Ishikawa (cell line): ENCODE results near the gene GARIN5B.

Experiments
- CEBPB ChIP-seq: IDR thresholded peaks from 2 replicates; pipeline ENCODE4 v1.6.1; 2012
- CREB1 ChIP-seq: IDR thresholded peaks from 2 replicates; pipeline ENCODE4 v1.6.1; 2012; ENCODE audit warnings: low read depth
- EGR1 ChIP-seq: IDR thresholded peaks from 2 replicates; pipeline ENCODE4 v1.6.1; 2012
- EP300 ChIP-seq: IDR thresholded peaks from 2 replicates; pipeline ENCODE4 v1.6.1; 2012; ENCODE audit warnings: borderline replicate concordance
- FOXM1 ChIP-seq: IDR thresholded peaks from 2 replicates; pipeline ENCODE4 v1.6.1; 2012; ENCODE audit warnings: low read depth, borderline replicate concordance
- NFIC ChIP-seq: IDR thresholded peaks from 2 replicates; pipeline ENCODE4 v1.6.1; 2012
- RAD21 ChIP-seq: IDR thresholded peaks from 2 replicates; pipeline ENCODE4 v1.6.1; 2012; ENCODE audit warnings: low read depth
- TAF1 ChIP-seq: IDR thresholded peaks from 2 replicates; pipeline ENCODE4 v1.6.1; 2012; ENCODE audit warnings: low read depth, mild to moderate bottlenecking
- TCF12 ChIP-seq: IDR thresholded peaks from 2 replicates; pipeline ENCODE4 v1.6.1; 2012; ENCODE audit warnings: low read depth
- TEAD4 ChIP-seq: IDR thresholded peaks from 2 replicates; pipeline ENCODE4 v1.6.1; 2012
- YY1 ChIP-seq: IDR thresholded peaks from 2 replicates; pipeline ENCODE4 v1.6.1; 2012; ENCODE audit warnings: low read depth
- ZBTB7A ChIP-seq: IDR thresholded peaks from 2 replicates; pipeline ENCODE4 v1.6.1; 2012; ENCODE audit warnings: low read depth
- TF ChIP-seq, protein P1 (sequence below): IDR thresholded peaks from 2 replicates; pipeline ENCODE4 v1.6.1; 2012
- TF ChIP-seq, protein P2 (sequence below): IDR thresholded peaks from 2 replicates; pipeline ENCODE4 v1.6.1; 2012; ENCODE audit warnings: low read depth, mild to moderate bottlenecking
- TF ChIP-seq, protein P3 (sequence below): IDR thresholded peaks from 2 replicates; pipeline ENCODE4 v1.6.1; 2012

GARIN5B gene

DNA sequence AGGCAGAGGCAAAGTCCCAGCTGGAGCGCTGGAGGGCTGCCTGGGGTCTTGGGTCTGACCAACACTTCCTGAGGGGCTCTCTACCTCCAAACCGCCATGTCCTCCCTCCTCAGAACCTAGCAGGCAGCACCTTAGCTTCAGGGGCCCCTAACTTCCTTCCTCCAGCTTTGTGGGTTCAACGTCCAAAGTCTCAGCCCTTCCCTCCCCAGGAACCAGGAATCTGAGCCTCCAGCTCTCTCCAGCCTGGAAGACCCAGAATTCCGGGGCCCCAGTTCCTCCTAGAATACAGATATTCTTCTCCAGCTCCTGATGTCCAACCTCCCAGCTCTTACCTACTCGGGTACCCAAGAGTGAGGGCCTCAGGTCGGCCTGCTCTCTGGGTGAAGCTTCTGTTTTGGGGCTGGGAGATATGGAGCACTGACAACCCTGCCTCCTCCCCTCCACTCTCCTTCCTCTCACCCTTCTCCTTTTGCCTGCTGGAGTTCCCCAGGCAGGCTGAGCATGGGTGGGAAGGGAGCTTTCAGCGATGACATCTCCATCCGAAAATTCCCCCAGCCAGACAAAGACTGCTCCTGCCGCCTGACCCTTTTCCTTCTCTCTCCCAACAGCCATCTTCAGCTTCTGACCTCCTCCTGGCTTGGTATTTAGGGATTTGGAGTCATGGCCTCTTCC is 41.5 kb downstream of the GARIN5B start:
- no peak for TF ChIP-seq CREB1
- 0 out of 2 replicates have a peak, but pooled peaks have one; percentile 3 for TF ChIP-seq ZBTB7A

DNA sequence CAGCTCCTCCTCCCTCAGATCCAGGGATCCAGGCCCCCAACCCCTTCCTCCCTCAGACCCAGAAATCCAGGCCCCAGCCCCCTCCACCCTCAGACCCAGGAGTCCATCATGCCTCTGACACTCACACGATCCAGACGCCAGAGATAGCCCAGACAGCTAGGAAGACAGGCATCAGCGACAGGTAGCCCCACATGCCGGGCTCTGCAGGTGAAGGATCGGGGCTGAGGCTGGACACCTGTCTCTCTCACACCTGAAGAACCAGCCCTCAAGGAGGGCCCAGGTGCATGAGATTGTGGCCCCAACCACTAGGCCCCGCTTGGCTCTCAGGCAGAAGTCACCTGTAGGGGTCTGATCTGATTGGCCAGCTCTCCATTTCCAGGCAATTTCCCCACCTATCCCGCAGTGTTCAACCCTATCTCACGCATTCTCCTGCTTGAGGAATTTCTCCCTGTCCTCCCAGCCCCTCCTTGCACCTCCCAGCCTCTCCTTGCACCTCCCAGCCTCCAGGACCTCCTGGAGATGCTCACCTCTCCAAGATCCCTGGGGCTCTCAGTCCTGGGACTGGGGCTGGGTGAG is 42.1 kb downstream of the GARIN5B start:
- TF ChIP-seq TAF1, result no peak
- no peak for TF ChIP-seq ZBTB7A
- no peak for TF ChIP-seq NFIC
- TF ChIP-seq CREB1, result no peak
- TF ChIP-seq TCF12, result no peak
- TF ChIP-seq EGR1, result no peak
- TF ChIP-seq EP300, result no peak
- no peak for TF ChIP-seq FOXM1
- TF ChIP-seq, protein P1, sequence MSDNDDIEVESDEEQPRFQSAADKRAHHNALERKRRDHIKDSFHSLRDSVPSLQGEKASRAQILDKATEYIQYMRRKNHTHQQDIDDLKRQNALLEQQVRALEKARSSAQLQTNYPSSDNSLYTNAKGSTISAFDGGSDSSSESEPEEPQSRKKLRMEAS, result no peak
- TF ChIP-seq, protein P2, sequence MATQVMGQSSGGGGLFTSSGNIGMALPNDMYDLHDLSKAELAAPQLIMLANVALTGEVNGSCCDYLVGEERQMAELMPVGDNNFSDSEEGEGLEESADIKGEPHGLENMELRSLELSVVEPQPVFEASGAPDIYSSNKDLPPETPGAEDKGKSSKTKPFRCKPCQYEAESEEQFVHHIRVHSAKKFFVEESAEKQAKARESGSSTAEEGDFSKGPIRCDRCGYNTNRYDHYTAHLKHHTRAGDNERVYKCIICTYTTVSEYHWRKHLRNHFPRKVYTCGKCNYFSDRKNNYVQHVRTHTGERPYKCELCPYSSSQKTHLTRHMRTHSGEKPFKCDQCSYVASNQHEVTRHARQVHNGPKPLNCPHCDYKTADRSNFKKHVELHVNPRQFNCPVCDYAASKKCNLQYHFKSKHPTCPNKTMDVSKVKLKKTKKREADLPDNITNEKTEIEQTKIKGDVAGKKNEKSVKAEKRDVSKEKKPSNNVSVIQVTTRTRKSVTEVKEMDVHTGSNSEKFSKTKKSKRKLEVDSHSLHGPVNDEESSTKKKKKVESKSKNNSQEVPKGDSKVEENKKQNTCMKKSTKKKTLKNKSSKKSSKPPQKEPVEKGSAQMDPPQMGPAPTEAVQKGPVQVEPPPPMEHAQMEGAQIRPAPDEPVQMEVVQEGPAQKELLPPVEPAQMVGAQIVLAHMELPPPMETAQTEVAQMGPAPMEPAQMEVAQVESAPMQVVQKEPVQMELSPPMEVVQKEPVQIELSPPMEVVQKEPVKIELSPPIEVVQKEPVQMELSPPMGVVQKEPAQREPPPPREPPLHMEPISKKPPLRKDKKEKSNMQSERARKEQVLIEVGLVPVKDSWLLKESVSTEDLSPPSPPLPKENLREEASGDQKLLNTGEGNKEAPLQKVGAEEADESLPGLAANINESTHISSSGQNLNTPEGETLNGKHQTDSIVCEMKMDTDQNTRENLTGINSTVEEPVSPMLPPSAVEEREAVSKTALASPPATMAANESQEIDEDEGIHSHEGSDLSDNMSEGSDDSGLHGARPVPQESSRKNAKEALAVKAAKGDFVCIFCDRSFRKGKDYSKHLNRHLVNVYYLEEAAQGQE, result no peak
- TF ChIP-seq YY1, result no peak
- TF ChIP-seq, protein P3, sequence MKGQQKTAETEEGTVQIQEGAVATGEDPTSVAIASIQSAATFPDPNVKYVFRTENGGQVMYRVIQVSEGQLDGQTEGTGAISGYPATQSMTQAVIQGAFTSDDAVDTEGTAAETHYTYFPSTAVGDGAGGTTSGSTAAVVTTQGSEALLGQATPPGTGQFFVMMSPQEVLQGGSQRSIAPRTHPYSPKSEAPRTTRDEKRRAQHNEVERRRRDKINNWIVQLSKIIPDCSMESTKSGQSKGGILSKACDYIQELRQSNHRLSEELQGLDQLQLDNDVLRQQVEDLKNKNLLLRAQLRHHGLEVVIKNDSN, result no peak
- TF ChIP-seq TEAD4, result no peak

DNA sequence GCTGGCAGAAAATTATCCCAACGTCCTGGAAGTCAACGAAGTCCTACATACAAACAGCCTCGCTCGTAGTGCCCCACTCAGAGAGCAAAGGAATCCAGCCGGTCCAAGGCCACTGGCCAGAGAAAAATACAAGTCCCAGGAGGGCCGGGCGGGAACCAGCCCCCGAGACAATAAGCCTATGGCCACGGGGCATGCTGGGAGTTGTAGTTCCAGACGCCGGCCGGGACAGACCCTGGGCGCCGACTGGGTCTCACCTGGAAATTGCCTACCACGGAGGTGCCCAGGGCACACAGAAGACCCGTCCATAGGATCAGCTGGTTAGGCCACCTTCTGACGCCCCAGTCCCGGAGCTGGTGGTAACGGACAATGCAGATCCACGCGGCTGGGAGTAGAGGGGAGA is 43.3 kb downstream of the GARIN5B start:
- TF ChIP-seq, protein P3, result 0 out of 2 replicates have a peak, but pooled peaks have one; percentile 13
- no peak for TF ChIP-seq NFIC

DNA sequence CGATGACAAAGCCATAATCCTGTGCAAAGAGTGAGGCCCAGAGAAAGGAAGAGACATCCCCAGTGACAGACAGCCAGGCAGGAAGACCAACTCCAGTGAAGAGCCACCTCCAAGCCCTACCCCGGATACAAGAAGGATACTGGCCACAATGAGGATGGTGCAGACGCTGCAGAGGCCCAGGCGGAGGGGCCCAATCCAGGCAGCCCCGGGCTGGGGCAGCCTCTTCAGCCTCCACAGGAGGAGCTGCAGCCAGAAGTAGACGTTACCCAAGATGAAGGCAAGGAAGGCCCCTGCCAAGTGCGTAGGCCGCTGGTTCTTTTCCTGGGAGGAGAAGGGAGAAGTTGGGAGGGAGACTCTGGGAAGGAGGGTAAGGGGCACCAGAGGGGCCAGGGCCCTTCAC is 46.4 kb downstream of the GARIN5B start:
- TF ChIP-seq TCF12 (no peak), EP300 (no peak), EGR1 (no peak), CREB1 (no peak), YY1 (no peak), ZBTB7A (no peak), CEBPB (no peak), TAF1 (no peak), RAD21 (no peak), FOXM1 (no peak), TEAD4 (no peak), NFIC (no peak)
- TF ChIP-seq, protein P1, result no peak
- TF ChIP-seq, protein P2, result no peak
- TF ChIP-seq, protein P3, result no peak

DNA sequence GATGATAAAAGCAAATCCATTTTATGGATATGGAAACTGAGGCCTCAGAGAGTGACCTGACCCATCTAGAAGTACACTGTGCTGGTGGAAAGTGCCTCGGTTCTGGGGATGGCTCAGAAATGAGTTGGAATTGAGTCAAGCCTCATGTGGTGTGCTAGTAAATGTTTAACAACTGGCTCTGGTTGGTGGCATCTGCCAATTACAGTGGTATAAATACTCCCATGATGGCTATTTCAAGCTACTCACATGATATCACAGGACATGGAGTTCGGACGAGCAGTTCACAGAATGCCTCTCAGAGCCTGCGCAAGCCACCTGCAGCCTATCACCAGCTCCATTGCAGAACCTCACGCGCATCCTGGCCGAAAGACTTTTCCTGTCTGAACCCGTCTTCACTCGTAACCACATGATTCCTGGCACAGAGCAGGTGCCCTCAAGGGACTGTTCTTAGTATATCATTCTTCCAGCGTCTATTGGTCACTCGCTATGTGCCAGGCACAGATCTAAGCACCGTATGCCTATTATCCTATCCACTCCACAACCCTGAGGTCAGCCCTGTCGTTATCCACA is 47.0 kb downstream of the GARIN5B start:
- TF ChIP-seq TCF12, result no peak
- no peak for TF ChIP-seq TAF1
- no peak for TF ChIP-seq RAD21
- TF ChIP-seq, protein P2, result no peak
- TF ChIP-seq YY1, result no peak
- TF ChIP-seq NFIC, result no peak
- no peak for TF ChIP-seq CEBPB
- no peak for TF ChIP-seq EGR1
- TF ChIP-seq, protein P1, result no peak
- TF ChIP-seq, protein P3, result no peak
- no peak for TF ChIP-seq EP300
- no peak for TF ChIP-seq CREB1
- TF ChIP-seq FOXM1, result no peak
- TF ChIP-seq TEAD4, result no peak
- TF ChIP-seq ZBTB7A, result no peak
